Spleen (tissue), 11 donors: ENCODE results near the gene PRR35. TPM values are rescaled to one million over a fixed set of nuclear protein-coding genes. Genes with fewer than 3 reads are reported as not detected.

ENCODE experiments used
- DNase-seq: peaks from one replicate; pipeline ENCODE4 v3.0.0-alpha.2; 2020
- H3K27ac ChIP-seq, 8 donors: fragments of 200-600 bp; sonication (generic) in 7 of 8; 1 replicate in 4 of 8; 2 replicates in 4 of 8; pipeline versions ENCODE4 v1.5.0 to v1.8.0; 2016 to 2021; ENCODE audit warnings: inconsistent platforms in 4 of 8, mild to moderate bottlenecking in 4 of 8, moderate library complexity in 1 of 8
- H3K27me3 ChIP-seq, 7 donors: fragments of 200-600 bp; sonication (generic) in 6 of 7; replicated peaks in 1 of 7; 1 replicate in 4 of 7; 2 replicates in 3 of 7; pipeline versions ENCODE4 v1.5.0 to v1.8.0; 2016 to 2021; ENCODE audit warnings: inconsistent platforms in 3 of 7, mild to moderate bottlenecking in 1 of 7
- H3K36me3 ChIP-seq, 6 donors: fragments of 200-600 bp; sonication (generic) in 5 of 6; 1 replicate in 4 of 6; 2 replicates in 2 of 6; pipeline versions ENCODE4 v1.5.0 to v1.8.0; 2016 to 2021; ENCODE audit warnings: inconsistent platforms in 2 of 6
- H3K4me1 ChIP-seq, 6 donors: fragments of 200-600 bp; sonication (generic) in 5 of 6; 1 replicate in 3 of 6; 2 replicates in 3 of 6; pipeline versions ENCODE4 v1.5.0 to v1.8.0; 2016 to 2021; ENCODE audit warnings: inconsistent platforms in 3 of 6
- H3K4me3 ChIP-seq, 8 donors: fragments of 200-600 bp; sonication (generic) in 7 of 8; 1 replicate in 4 of 8; 2 replicates in 4 of 8; pipeline versions ENCODE4 v1.5.0 to v1.8.0; 2016 to 2021; ENCODE audit warnings: inconsistent platforms in 4 of 8, mild to moderate bottlenecking in 4 of 8, moderate library complexity in 2 of 8
- H3K9me3 ChIP-seq, 8 donors: fragments of 200-600 bp; sonication (generic) in 7 of 8; 1 replicate in 4 of 8; 2 replicates in 4 of 8; pipeline versions ENCODE4 v1.5.0 to v1.8.0; 2016 to 2021; ENCODE audit warnings: inconsistent platforms in 4 of 8
- CTCF ChIP-seq, 11 experiments: fragments of 200-600 bp in 7 of 11; fragments of 450-650 bp in 4 of 11; sonication (generic) in 4 of 11; IDR thresholded peaks in 8 of 11; conservative IDR thresholded peaks in 3 of 11; 1 replicate in 7 of 11; 2 replicates in 4 of 11; pipeline versions ENCODE4 v1.4.0 to v1.8.0; 2016 to 2021; ENCODE audit warnings: antibody characterized with exemption in 11 of 11, inconsistent platforms in 4 of 11, mild to moderate bottlenecking in 1 of 11
- POLR2A ChIP-seq, 3 donors: fragments of 450-650 bp; IDR thresholded peaks; one replicate each; pipeline ENCODE4 v1.5.1; 2017; ENCODE audit warnings: antibody characterized with exemption in 3 of 3, mild to moderate bottlenecking in 1 of 3
- POLR2AphosphoS5 ChIP-seq, 3 donors: sonication (generic); formaldehyde crosslinking; IDR thresholded peaks; one replicate each; pipeline ENCODE4 v1.5.1; 2017; ENCODE audit warnings: antibody characterized with exemption in 3 of 3
- WGBS, 5 donors: extraction: QIAGEN DNeasy Blood & Tissue Kit in 3 of 5; methylation state at CpG; one replicate each; pipeline versions ENCODE4 v1.1.5 to v1.1.7; 2013 to 2018; 5-methylcytosine and 5-hydroxymethylcytosine counted together
- intact Hi-C: fragments of 100-400 bp; cut with DNase I; formaldehyde crosslinking; loops from one replicate; pipeline ENCODE4 v1.15.0; 2023; ENCODE audit warnings: low total_unique reads
- polyA plus RNA-seq, 3 donors: library from polyadenylated mRNA; stranded (reverse); fragments of 200-250 nt; gene quantifications; one replicate each; pipeline ENCODE4 v1.2.1, GENCODE V29; 2013
- total RNA-seq, 7 donors: library from RNA; depleted of rRNA in 3 of 7; stranded (reverse); fragments of >200 nt in 3 of 7; fragmentation: NEBNext Ultra II Directional in 4 of 7; extraction: Animal tissue kit (Norgen Biotek cat#: 25700) in 4 of 7; gene quantifications; one replicate each; pipeline versions ENCODE4 v1.1.0 to v1.2.1, GENCODE V29; 2016 to 2021
- donor health status: healthy with polysubstance abuse.
- donor health status: DM: no; HTN: no; CAD: no; lungs with moderate emphysema.
- donor health status: DM: no; HTN: no; CAD: no.
- donor health status: Bipolar disorder and iron deficiency.
- donor health status: healthy.
- donor health status: DM: no; HTN: no; CAD: no.
- donor health status: DM: yes; HTN: yes; CAD: no.

PRR35 gene
- total and polyA plus RNA-seq, 10 donors = not detected

GRCh38 chr16:578232-578869, 18.2 kb downstream of the PRR35 start:
- Histone ChIP-seq H3K27ac (peak overlapping the region in 1 of 8 donors; percentile 23), H3K36me3 (peaks cover 0 to 62% (median 19%) of the 10 kb centered on the region in 6 donors), H3K27me3 (no peaks in the 10 kb centered on the region), H3K4me3 (peak overlapping the region in 1 of 8 donors; percentile 54), H3K4me1 (peaks cover 0 to 34% (median 16%) of the 10 kb centered on the region in 6 donors), H3K9me3 (no peaks in the 10 kb centered on the region)
- 75 to 91% (median 89%) methylated on average over 10 to 24 of the region's 24 CpGs for WGBS, 5 donors
- TF ChIP-seq CTCF (IDR thresholded peaks at IDR 0.05 in 8 of 11, conservative IDR thresholded peaks at IDR 0.05 in 3 of 11) (no peak), POLR2AphosphoS5 (IDR thresholded peaks at IDR 0.05) (peak in 1 of 3 donors; percentile 18), POLR2A (IDR thresholded peaks at IDR 0.05) (no peak)
- no peak for DNase-seq
- intact Hi-C loops = no loop called here

- TF ChIP-seq CTCF (IDR thresholded peaks at IDR 0.05 in 8 of 11, conservative IDR thresholded peaks at IDR 0.05 in 3 of 11) (peak; percentile 69 to 97 (median 83)), POLR2A (IDR thresholded peaks at IDR 0.05) (no peak), POLR2AphosphoS5 (IDR thresholded peaks at IDR 0.05) (peak; percentile 43 to 82 (median 61))
- DNase-seq = peak; percentile 93
- peaks cover 0 to 34% (median 16%) of the 10 kb centered on the region in 6 donors for H3K4me1 ChIP-seq
- no peaks in the 10 kb centered on the region for H3K27me3 ChIP-seq
- peaks cover 0 to 59% (median 19%) of the 10 kb centered on the region in 6 donors for H3K36me3 ChIP-seq
- intact Hi-C loops = no loop called here
- H3K27ac ChIP-seq = peak overlapping the region in 1 of 8 donors; percentile 23
- peak overlapping the region in 4 of 8 donors; percentile 9 to 54 (median 29) for H3K4me3 ChIP-seq
- no peaks in the 10 kb centered on the region for H3K9me3 ChIP-seq
- WGBS, 5 donors = 12 to 52% (median 23%) methylated on average over 9 to 34 of the region's 34 CpGs
Measured at GRCh38 chr16:578870-579405, 18.7 kb downstream of the PRR35 start.

- intact Hi-C loops = no loop called here
- TF ChIP-seq POLR2AphosphoS5 (IDR thresholded peaks at IDR 0.05) (peak in 1 of 3 donors; percentile 25), CTCF (IDR thresholded peaks at IDR 0.05 in 8 of 11, conservative IDR thresholded peaks at IDR 0.05 in 3 of 11) (no peak), POLR2A (IDR thresholded peaks at IDR 0.05) (no peak)
- DNase-seq = no peak
- 89 to 95% (median 92%) methylated on average over 10 to 27 of the region's 27 CpGs for WGBS, 5 donors
- no peak overlapping the region for H3K27ac ChIP-seq
- H3K9me3 ChIP-seq = no peaks in the 10 kb centered on the region
- H3K4me3 ChIP-seq = no peak overlapping the region
- peaks cover 0 to 31% (median 16%) of the 10 kb centered on the region in 6 donors for H3K4me1 ChIP-seq
- H3K27me3 ChIP-seq = peaks cover 0 to 2% (median 0%) of the 10 kb centered on the region in 7 donors
- peaks cover 0 to 45% (median 7%) of the 10 kb centered on the region in 6 donors for H3K36me3 ChIP-seq
Measured at GRCh38 chr16:580141-580945, 20.1 kb downstream of the PRR35 start.
